Measurements from ENCODE around the gene ATF7.
A peak's percentile ranks its signal among the peaks of the same experiment; 100 is the strongest.

The ATF7 gene

GRCh38 chr12:53588123-53588522, 38.1 kb downstream of the ATF7 start (continued):
- TF ChIP-seq ZNF335 (tag by site-specific recombination; conservative IDR thresholded peaks at IDR 0.05) = no peak

GRCh38 chr12:53586745-53587144, 39.4 kb downstream of the ATF7 start:
- no peaks in the 10 kb centered on the region for H3K9me3 ChIP-seq (ENCODE audit: control insufficient read depth, insufficient read depth, low read depth, low read length)
- CTCF ChIA-PET = interaction anchor here (1.4 kb wide), 1 partner anchor 43 kb away, joined by 5 read pairs; no protein-coding TSS in a partner anchor
- H3K4me1 ChIP-seq (ENCODE audit: control insufficient read depth, insufficient read depth, low read length) = peaks cover 10% of the 10 kb centered on the region
- H3K4me3 ChIP-seq (ENCODE audit: low read depth, low read length) = no peak overlapping the region
- no peak for TF ChIP-seq ZNF362 (tag by site-specific recombination; IDR thresholded peaks at IDR 0.05)
- no peak for TF ChIP-seq TRIM28 (IDR thresholded peaks at IDR 0.05; ENCODE audit: borderline replicate concordance, low read length)
- TF ChIP-seq BCL6B (tag by site-specific recombination; IDR thresholded peaks at IDR 0.05) = no peak
- TF ChIP-seq ZSCAN4 (tag by site-specific recombination; IDR thresholded peaks at IDR 0.05) = peak; percentile 69
- no peak for TF ChIP-seq ZNF521 (tag by site-specific recombination; IDR thresholded peaks at IDR 0.05)
- no peak for TF ChIP-seq KLF10 (tag by site-specific recombination; IDR thresholded peaks at IDR 0.05)
- no peak for TF ChIP-seq ZNF132 (tag by site-specific recombination; IDR thresholded peaks at IDR 0.05; ENCODE audit: borderline replicate concordance)
- TF ChIP-seq PRDM1 (tag by site-specific recombination; IDR thresholded peaks at IDR 0.05) = peak; percentile 30; the same call in 1 of the 2 replicates
- TF ChIP-seq ZNF112 (tag by site-specific recombination; IDR thresholded peaks at IDR 0.05) = no peak
- no peak for TF ChIP-seq HIC1 (tag by site-specific recombination; IDR thresholded peaks at IDR 0.05)
- no peaks in the 10 kb centered on the region for H3K36me3 ChIP-seq (ENCODE audit: control insufficient read depth in 2 of 2, insufficient read depth in 1 of 2, low read length in 2 of 2)
- POLR2A ChIA-PET = no interaction called here
- no peak overlapping the region for H3K27ac ChIP-seq (ENCODE audit: extremely low read depth, low read depth, low read length)

GRCh38 chr12:53585448-53586125, 40.6 kb downstream of the ATF7 start:
- ChIA-PET POLR2A (no interaction called here), CTCF (interaction anchor here (0.6 to 1.4 kb wide), 2 partner anchors 42 to 85 kb away, joined by 4 to 5 read pairs; partner anchors contain the start of gene TARBP2)
- H3K36me3 ChIP-seq (ENCODE audit: control insufficient read depth in 2 of 2, insufficient read depth in 1 of 2, low read length in 2 of 2) = no peaks in the 10 kb centered on the region
- H3K27ac ChIP-seq (ENCODE audit: extremely low read depth, low read depth, low read length) = no peak overlapping the region
- H3K4me1 ChIP-seq (ENCODE audit: control insufficient read depth, insufficient read depth, low read length) = no peaks in the 10 kb centered on the region
- H3K9me3 ChIP-seq (ENCODE audit: control insufficient read depth, insufficient read depth, low read depth, low read length) = no peaks in the 10 kb centered on the region
- TF ChIP-seq SCRT2 (tag by site-specific recombination; IDR thresholded peaks at IDR 0.05) (no peak), ZNF202 (tag by site-specific recombination; IDR thresholded peaks at IDR 0.05; ENCODE audit: borderline replicate concordance) (no peak), SP7 (tag by site-specific recombination; IDR thresholded peaks at IDR 0.05) (no peak), GFI1B (tag by site-specific recombination; IDR thresholded peaks at IDR 0.05) (no peak), ZFHX2 (tag by site-specific recombination; conservative IDR thresholded peaks at IDR 0.05) (no peak), KLF10 (tag by site-specific recombination; IDR thresholded peaks at IDR 0.05) (no peak), GLI4 (tag by site-specific recombination; IDR thresholded peaks at IDR 0.05) (no peak), ZNF629 (tag by site-specific recombination; IDR thresholded peaks at IDR 0.05) (no peak), ZNF549 (tag by site-specific recombination; IDR thresholded peaks at IDR 0.05) (no peak)
- no peak overlapping the region for H3K4me3 ChIP-seq (ENCODE audit: low read depth, low read length)

Measured in HEK293 (cell line).